NCI-H774 (cell line): ENCODE measurements around the gene DDX3X.
"Not testable (repeated sequence)": the region's sequence is repeated elsewhere in the genome, so short reads cannot be mapped to it uniquely, and the experiment has no call there.

Experiments used
- DNase-seq: peaks from one replicate; lab custom pipeline; 2025; lab: John Stamatoyannopoulos, UW

DDX3X gene

DNA sequence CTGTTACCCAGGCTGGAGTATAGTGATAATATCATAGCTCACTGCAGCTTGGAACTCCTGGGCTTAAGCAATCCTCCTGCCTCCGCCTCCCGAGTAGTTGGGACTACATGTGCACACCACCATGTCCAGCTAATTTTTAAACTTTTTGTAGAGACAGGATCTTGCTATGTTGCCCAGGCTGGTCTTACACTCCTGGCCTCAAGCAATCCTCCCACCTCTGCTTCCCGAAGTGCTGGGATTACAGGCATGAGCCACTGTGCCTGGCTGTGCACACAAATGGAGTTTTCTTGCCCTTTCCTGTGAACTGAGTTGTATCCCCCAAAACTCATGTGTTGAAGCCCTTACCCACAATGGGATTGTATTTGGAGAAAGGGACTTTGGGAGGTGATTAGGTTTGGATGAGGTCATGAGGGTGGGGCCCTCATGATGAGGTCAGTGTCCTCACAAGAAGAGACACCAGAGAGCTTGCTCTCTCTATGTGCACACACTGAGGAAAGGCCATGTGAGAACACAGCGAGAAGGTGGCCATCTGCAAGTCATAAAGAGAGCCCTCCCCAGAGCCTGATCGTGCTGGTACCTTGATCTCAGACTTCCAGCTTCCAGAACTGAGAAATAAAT lies 40.1 kb downstream of the DDX3X start:
- no peak for DNase-seq

DNA sequence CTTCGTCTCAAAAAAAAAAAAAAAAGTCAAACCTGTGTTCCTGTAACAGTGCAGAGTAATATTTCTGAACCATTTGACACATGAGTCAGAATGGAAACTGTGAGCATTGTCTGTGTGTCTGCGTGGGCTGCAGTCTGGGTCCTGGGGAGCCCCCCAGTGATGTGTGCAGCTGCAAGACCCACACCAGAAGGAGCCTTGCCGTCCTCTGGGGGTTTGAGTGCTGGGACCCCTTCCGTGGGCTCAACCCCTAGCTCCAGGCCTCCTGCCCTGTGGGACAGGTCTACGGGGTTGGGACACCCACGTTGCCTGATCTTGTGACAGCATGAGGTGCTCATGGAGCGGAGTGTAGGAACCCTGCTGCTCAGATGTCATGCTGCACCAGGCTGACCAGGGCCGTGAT lies 43.7 kb downstream of the DDX3X start:
- DNase-seq, result no peak

DNA sequence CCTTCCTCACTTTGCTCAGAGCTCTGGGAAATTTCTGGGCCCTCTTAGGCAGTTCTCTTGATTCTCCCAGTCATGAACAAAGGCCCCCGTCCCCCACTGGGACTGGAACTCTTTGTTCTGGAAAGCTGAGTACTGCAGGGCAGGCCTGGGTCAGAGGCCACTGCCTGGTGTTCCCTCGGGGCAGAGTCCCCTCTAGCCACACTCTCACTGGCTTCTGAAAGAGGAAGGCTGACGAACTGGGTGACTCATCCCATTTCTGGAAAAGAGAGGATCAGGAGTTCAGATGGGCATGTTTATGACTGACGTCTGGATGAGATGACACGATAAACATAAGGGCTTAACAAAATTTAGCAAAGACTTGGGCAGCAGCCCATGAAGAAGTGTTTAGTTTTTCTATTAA lies 47.7 kb downstream of the DDX3X start:
- DNase-seq, result no peak

DNA sequence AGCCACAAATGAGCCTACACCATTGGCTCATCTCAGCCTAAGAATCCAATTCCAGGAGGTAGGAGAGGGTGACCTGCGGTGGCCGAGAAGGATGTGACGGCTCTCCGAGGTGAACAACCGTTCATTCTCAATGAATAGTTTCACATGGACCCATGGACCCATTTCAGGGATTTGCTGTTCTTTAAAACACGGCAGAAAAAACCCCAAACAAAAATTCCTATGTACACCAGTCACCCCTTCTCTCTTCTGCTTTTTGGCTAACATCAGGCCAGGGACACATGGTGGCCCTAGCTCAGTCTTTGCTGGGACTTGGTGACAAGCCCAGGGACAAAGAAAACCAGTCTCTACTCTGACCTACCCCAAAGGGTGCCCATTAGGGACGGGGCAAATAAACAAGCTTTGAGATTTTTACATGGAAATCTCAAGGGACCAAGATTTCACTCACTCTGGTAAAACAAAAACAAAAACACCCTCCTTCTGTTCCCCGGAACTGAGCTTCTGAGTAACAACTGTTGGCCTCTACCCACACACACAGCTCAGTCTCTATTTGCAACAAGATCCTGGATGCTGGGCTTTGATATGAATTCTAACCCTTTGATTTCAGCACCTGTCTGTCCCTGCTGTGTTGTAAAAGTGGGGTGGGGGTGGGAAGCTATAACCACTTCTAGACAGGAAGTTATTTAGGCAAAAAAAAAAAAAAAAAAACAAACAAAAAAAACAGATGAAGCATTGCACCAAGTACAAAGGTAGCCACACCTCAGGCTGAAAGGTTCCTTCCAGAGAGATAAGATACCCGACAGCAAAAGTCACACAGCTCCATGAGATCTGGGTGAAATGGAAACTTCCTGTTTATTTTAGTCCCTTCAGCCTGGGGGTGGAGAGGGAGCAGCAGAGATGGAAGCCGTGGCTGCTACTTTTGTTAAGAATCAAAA lies 49.0 kb downstream of the DDX3X start:
- no peak for DNase-seq

DNA sequence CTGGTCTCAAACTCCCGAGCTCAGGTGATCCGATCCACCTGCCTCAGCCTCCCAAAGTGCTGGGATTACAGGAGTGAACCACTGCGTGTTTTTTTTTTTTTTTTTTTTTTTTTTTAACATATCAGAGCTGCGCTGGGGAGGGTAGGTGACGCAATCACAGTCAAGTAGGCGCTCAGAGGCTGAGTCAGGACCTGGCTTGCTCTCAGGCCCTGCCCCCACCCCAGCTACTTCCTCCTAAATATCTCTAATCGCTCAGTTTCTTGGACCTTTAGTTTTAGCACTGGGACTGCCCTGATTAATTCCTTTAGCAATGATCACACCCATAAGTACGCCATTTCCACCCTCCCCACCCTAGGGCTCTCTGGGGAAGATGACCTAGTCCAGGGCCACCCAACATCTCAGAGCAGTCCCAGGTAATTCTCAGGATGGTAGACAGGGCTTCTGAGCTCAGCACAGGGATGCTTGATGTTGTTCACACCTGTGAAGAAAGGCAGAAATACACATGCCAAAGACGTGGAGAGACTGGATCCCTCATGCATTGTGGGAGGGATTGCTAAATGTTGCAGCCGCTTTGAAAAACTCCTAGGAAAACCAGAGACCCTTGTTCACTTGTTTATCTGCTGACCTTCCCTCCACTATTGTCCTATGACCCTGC lies 50.2 kb downstream of the DDX3X start:
- no peak for DNase-seq

DNA sequence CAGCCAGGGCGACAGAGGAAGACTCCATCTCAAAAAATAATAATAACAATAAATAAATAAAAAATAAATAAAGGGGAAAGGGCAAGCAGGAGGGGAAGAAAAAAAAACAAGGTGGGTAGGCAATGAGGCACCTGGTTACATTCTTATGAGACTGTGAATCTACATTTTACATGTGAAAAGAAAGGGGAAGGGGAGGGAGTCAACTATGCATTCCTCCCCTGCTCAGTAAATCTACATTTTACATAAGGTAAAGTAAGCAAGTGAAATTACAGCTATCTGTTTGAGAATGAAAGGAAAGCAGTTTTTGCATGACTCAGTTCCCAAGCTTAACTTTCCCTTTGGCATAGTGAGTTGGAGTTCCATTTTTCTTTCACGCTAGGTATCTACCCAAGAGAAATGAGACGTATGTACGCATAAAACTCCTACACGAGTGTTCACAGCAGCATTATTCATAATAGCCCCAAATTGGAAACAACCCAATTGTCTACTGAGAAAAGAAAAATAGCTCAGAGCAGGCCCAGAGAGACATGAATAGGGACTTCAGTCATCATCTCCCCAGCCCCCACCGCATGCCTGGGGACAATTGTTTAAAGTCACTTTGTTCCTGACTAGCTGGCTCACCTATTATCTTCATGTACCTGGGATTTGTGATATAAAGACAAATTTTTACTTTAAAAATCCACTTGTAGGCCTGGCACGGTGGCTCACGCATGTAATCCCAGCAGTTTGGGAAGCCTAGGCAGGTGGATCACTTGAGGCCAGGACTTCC lies 52.4 kb downstream of the DDX3X start:
- DNase-seq, result no peak

DNA sequence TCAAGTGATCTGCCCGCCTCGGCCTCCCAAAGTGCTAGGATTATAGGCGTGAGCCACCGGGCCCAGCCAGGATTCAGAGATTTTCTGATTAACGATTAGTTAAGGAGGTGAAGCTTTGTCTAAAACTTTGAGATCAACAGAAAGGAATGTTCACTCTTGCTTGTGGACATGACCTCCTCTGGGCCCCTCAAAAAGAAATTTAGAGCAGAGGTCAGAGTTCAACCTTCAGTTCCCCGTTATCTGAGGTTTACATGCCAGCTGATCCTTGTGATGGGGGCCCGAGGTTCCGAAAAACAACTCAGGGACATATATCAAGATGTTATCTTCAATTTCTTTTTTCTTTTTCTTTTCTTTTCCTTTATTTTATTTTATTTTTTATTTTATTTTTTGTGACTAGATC lies 54.6 kb downstream of the DDX3X start:
- no peak for DNase-seq

DNA sequence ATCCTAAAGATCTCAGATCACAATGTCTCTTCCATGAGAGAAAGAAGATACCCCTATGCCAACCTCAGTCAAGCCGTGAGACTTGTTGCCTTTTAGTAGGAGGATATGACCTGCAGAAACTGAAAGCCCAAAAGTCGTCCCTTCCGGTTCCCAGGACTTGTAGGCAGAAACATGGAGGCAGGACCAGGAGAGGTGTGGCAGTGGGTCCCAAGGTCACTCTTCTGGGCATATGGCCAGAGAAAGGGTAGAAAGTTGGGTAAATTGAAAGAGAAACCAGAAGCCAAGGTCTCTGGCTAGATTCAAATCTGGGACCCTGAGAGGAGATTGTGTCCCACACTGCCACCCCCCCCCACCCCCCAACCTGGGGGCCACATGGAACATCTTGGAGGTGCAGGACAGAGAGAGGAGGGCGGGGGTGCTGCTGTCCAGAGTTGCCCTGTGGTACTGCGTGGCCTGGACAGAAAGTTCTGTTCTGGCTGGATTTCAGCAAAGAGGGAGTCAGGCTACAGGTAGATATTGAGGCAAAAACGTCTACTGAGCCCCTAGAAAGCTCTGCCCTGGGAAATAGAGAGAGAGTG lies 55.4 kb downstream of the DDX3X start:
- no peak for DNase-seq

DNA sequence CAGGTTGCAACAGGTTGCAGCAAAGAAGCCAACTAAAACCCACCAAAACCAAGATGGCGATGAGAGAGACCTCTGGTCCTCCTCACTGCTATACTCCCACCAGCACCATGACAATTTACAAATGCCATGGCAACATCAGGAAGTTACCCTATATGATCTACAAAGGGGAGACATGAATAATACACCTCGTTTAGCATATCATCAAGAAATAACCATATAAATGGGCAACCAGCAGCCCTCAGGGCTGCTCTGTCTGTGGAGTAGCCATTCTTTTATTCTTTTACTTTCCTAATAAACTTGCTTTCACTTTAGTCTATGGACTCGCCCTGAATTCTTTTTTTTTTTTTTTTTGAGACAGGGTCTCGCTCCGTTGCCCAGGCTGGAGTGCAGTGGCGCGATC lies 56.6 kb downstream of the DDX3X start:
- not testable (repeated sequence) for DNase-seq

DNA sequence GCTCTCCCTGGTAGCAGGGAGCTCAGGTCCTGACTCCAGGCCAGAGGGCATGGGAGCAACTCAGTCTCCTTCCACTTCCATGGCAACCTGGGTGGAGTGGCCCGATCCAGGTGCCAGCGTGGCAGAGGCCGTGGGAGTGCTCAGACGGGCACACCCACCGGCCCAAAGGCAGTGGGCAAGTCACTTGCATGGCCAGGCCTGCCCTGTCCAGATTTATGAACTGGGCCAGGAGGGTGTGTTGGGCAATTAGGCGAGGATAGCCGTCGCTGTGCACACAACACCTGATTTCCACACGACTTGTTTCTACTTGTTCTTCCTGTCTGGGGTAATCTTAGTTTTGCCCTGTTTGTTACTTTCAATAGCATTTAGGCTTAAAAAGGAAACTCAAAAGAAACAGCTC lies 57.6 kb downstream of the DDX3X start:
- DNase-seq, result no peak

DNA sequence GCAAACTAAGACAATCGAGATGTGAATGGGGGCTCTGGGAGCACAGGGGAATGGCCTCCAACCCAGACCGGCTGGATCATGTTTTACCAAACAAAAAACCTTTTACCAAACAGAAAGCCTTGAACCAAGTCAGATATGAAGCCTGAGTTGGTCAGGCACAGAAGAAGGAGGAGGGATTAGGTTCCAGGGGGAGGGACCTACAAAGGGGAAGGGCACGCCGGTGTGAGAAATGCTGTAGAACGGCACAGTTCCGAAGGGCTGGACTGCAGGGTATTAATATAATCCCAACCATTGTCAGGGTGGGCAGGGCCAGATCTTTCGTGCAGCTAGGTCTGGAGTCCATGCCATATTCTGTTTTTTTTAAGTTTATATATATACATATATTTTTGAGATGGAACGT lies 60.3 kb downstream of the DDX3X start:
- no peak for DNase-seq

DNA sequence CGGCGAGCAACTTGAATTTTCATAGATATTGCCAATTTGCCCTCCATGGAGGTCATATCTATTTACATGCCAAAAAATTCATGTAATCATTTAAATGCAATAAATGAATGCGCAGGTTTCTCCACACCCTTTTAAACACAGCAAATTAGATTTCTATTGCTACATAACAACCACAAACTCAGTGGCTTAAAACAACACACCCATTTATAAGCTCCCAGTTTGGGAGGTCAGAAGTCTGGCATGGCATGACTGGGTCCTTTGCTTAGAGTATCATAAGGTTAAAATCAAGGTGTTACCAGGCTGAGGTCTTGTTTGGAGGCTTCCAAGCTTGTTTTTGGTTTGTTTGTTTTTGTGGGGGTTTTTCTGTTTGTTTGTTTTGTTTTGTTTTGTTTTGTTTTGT lies 63.3 kb downstream of the DDX3X start:
- DNase-seq, result no peak

DNA sequence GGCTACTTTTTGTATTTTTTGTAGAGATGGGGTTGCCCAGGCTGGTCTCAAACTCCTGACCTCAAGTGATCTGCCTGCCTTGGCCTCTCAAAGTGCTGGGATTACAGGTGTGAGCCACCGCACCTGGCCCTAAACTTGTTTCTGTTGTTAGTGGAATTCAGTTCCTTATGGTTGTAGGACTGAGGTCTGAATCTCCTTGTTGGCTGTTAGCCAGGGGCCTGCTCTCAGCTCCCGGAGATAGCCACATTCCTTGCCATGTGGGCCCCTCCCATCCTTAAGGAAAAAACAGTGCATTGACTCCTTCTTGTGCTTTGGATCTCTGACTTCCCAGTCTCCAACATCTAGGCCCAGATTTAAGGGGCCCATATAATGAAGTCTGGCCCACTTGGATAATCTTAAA lies 63.8 kb downstream of the DDX3X start:
- no peak for DNase-seq

DNA sequence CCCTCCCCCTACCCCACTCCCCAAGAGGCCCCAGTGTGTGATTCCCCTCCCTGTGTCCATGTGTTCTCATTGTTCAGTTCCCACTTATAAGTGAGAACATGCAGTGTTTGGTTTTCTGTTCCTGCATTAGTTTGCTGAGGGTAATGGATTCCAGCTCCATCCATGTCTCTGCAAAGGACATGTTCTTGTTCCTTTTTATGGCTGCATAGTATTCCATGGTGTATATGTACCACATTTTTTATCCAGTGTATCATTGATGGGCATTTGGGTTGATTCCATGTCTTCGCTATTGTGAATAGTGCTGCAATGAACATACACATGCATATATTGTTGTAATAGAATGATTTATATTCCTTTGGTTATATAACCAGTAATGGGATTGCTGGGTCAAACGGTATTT lies 68.6 kb downstream of the DDX3X start:
- DNase-seq, result not testable (repeated sequence)

DNA sequence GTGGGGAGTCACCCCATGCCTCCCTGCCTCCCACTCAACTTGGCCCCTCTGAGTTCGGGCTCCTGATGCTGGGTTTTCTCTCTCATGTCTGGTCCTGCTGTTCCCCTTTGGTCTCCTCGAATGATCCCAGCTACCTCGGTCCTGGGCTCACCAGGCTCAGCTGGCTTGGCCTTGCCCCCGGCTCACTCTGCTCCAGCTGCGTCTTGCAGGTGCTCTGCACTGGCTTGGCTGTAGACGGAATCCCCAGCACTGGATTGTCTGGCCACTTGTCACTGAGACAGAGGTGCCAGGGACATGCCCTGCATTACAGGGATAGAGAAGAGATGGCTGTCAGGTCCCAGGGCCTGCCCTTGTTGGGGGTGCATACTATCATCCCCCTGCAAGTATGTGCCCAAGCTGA lies 71.6 kb downstream of the DDX3X start:
- no peak for DNase-seq

DNA sequence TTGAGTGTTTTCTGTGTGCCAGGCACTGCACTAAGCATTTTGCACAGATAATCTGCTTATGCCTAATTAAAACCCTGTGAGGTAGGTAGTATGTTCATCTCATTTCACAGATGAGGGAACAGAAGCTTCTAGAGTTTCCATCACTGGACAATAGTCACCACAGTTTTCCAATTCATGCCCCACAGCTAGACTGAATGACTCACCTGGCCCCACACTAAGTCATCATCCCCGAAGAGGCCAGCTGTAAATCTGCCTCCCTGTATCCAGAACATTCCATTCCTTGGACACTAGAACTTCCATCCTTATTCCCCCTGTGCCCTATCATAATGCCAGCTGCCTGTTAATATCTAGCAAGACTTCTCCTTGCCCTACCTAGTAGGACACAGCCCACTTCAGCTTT lies 72.2 kb downstream of the DDX3X start:
- no peak for DNase-seq

DNA sequence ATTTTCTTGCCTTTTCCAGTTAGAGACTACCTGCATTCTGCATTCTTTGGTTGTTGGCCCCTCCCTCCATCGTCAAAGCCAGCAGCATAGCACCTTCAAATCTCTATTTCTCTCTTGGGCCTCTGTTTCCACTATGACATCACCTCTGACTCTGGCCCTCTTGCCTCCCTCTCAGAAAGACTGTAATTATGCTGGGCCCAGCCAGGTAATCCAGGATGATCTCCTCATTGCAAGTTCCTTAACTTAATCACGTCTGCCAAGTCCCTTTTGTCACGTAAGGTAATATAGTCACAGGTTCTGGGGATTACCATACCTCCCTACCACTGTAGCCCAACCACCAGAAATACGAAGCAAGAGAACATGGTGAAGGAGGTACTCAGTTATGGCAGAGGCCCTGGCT lies 73.9 kb downstream of the DDX3X start:
- no peak for DNase-seq

DNA sequence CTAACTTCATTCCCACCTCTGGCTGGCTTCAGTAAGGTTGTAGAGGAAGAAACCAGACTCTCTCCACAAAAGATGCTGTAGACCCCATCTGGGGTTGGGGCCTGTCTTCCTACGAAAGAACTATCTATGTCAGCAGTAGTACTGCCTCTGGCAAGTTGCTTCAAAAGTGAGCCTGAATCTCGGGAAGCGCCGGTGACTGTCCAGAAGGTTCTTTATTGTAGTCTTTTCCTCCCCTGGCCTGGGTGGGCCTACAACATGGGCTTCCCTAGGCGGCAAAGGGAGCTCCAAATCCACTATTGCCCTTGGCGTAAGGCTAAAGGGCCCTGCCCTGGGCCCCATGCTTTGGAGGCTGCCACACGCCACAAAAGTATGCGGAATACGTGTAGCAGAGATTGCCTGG lies 74.6 kb downstream of the DDX3X start:
- no peak for DNase-seq

DNA sequence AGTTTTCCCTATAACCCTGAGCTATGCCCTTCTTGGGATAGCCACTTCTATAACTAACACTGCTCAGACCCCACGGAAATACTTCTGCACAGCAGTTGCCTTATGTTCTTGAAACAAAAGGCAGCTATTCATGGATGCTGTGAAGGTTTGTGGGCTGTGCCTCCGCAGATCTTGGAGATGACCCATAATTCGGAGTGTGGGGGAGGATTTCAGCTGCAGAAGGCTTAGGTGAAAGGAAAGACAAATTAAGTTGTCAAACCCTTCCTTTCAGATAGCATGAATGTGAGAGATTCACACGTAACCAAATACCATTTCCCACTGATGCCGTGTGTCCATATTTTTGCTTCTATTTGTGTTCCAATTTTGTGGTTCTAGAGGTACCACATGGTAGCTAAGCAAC lies 75.0 kb downstream of the DDX3X start:
- DNase-seq, result no peak

DNA sequence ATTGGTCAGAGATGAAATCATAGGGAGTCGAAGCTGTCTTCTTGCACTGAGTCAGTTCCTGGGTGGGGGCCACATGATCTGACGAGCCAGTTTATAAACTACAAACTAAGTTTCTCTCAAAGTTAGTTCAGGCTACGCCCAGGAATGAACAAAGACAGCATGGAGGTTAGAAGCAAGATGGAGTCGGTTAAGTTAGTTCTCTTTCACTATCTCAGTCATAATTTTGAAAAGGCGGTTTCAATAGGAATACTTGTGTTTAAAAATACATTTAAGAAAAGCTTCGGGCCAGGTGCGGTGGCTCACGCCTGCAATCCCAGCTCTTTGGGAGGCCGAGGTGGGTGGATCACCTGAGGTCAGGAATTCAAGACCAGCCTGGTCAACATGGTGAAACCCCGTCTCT lies 77.3 kb downstream of the DDX3X start:
- DNase-seq, result not testable (repeated sequence)

DNA sequence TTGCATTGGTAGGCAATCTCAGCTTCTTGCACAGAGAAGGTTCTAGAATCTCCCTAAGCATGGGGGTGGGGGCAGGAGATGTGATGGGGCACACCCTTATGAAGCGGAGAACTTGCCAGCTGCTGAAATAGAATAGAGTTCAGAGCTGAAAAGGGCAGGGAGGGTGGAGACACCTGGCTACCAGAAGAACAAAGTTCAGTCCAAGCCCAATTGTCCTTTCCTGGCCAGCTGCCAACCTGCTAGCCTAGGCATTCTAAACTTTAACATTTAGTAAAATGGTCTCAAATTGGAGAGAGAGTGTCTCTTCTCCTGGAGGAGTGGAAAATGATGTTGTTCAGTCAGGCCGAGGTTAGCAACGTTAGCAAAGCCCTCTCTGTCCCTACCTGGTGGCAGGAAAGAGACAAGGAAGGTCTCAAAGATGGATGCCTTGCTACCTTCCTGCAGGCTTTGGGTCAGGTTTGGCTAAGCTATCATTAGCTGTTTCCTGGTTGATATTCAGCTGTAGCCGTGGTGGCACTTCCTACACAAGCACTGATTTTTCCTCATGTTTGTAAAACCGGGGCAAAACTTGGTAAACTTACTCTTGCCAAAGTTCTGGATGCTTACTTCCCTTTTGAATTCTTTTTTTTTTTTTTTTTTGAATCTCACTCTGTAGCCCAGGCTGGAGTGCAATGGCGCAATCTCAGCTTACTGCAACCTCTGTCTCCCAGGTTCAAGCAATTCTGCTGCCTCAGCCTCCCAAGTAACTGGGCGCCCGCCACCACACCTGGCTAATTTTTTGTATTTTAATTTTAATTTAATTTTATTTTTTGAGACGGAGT lies 78.5 kb downstream of the DDX3X start:
- DNase-seq, result no peak
